Activated T-cell treated with anti-CD3 and anti-CD28 coated beads for 1 hour (primary cell): ENCODE measurements around the gene OR10H1.
A peak's percentile ranks its signal among the peaks of the same experiment; 100 is the strongest.
"Not testable (repeated sequence)": the region's sequence is repeated elsewhere in the genome, so short reads cannot be mapped to it uniquely, and the experiment has no call there.

Experiments used
- DNase-seq: peaks from one replicate; pipeline ENCODE4 v3.0.0-alpha.2; 2020; ENCODE audit warnings: low read depth

The OR10H1 gene

GRCh38 chr19:15828611-15829305, 13.3 kb upstream of the OR10H1 start:
- DNase-seq, result not testable (repeated sequence)

- no peak for DNase-seq
Observed at GRCh38 chr19:15828121-15828610, 12.7 kb upstream of the OR10H1 start.

GRCh38 chr19:15825753-15826152, 10.3 kb upstream of the OR10H1 start:
- DNase-seq, result no peak

GRCh38 chr19:15820646-15821045, 5.2 kb upstream of the OR10H1 start:
- no peak for DNase-seq

- no peak for DNase-seq
Observed at GRCh38 chr19:15813916-15814315, 1.5 kb downstream of the OR10H1 start.

- DNase-seq, result peak; percentile 20
Observed at GRCh38 chr19:15812060-15812722, 3.3 kb downstream of the OR10H1 start.

DNA sequence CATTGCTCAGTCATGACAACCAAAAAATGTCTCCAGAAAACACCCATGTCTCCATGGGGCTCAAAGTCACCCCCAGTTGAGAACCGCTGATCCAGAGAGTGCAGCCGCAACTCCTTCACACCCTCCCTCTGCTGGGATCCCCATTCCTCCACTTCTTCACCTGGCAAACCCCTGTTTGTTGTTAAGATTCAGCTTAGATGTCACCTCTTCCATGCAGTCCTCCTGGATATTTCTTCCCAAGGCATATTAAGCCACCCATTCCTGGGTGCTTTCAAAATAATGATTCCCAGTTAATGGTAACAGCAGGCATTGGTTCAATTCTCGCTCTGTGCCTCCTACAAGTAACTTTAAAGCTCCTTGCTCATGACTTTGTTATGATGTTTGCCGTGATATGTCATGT, 4.0 kb downstream of the OR10H1 start:
- no peak for DNase-seq

DNA sequence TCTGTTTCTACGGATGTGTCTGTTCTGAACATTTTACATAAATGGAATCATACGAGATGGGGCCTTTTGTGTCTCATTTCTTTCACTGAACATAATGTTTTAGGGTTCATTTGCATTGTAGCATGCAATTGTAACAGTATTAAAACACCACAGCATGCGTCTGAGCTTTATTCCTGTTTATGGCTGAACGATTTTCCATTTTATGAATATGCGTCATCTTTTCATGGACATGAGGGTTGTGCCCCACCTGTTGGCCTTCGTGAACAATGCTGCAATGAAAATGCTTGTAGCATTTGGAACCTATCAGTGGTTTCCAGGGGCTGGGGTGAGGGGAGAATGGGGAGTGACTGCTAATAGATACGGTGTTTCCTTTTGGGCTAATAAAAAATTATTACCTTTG, 5.1 kb downstream of the OR10H1 start:
- no peak for DNase-seq

GRCh38 chr19:15794279-15794678, 21.2 kb downstream of the OR10H1 start:
- not testable (repeated sequence) for DNase-seq

- DNase-seq, result no peak
Observed at GRCh38 chr19:15790096-15790495, 25.4 kb downstream of the OR10H1 start.

- DNase-seq, result no peak
Observed at GRCh38 chr19:15788594-15789270, 26.7 kb downstream of the OR10H1 start.

DNA sequence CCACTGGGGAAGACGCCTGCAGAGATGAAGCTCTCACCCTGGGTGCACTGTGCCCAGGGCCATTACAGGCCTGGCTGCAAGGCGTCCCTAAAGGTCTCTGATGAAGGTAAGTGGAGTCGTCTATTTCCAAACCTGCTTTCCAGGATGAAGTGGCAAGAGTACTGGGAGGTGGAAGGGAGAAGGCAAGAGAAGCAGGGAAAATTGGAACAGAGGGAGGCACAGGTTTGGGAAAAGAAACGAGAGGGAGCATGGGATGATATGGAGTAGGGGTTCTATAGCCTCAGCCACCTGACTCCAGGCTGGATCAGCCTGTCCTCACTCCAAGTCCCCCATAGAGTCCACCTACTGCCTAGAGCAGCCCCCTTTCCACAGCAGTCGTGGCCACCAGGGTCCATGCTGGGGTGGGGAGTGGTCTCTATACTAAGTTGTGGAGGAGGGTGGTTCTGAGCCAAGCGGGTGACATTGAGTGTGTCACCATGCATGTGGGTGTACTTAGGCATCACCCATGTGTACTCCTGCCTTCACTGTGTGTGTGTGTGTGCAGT, 27.8 kb downstream of the OR10H1 start, which contains the start of gene OR10H5:
TSS of gene OR10H5 (plus strand) at position 51 of the 545 bp plus-strand sequence. CDS start 6,388 bp downstream, outside the sequence.
- no peak for DNase-seq

- DNase-seq, result not testable (repeated sequence)
Observed at GRCh38 chr19:15782896-15783295, 32.6 kb downstream of the OR10H1 start.

DNA sequence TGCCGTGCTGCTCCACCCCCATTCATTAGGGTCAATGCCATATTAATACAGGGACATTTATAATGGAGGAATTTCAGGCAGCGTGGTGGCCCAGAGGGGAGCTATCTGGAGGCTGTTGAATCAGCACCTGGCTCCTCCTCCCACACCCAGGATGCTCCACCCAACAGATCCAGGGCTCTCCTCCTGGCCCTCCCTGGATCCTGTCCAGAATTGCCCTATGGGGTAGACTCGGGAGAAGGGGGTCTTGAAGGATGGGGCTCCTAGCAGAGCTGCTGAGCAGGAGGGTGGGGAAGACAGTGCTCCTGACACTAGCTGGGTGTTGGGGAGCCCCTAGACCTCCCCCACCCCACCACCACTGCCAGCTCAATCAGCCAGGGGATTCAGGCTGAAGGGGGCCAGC, 33.3 kb downstream of the OR10H1 start:
- no peak for DNase-seq

DNA sequence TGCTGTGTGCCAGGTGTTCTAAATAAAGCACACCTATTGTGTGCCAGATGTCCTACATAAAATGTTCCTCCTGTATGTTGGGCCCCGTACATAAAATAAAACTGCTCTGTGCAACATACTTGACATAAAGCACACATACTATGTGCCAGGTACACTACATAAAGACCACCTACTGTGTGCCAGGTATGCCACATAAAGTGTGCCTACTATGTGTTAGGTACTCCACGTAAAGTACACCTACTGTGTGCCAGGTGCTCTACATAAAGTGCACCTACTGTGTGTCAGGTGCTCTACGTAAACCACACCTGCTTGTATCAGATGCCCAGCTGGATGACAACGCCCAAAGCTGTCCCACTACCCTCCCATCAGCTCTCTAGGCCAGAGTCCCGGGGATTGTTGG, 33.8 kb downstream of the OR10H1 start:
- no peak for DNase-seq

DNA sequence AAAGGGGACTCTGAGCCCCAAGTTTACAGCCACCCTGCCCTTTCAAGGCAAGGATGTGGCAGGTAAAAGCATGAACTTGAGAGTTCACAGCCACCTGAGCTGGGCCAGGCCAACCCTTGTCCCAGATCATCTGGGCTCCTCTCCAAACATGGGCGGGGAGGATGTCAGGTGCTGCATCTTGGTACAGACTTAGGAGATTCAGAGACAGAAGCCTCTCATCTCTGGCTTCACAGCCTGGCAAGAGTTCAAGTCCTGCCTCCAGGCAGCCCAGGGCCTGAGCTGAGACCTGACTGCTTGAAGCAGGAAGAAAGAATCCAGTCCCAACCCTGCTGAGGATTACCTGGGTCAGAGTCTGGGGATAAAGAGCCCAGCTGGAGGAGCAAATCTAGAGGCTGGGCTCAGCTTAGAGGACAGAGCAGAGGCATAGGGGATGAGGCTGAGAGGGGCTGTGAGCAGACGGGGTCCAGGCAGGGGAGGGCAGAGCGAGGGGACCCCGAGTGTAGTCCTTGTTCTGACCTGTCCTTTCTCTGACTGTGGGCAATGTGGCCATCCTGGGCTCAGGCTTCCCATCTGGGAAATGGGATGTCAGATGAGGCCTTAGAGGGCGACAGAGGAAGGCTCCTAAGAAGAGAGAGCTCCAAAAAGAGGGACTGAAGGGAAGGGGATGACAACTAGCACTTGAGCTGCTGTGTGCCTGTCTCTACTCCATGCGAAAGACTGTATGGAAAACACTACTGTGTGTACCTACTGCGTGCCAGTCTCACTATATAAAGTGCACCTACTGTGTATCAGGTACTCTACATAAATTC, 34.6 kb downstream of the OR10H1 start:
- DNase-seq, result no peak

DNA sequence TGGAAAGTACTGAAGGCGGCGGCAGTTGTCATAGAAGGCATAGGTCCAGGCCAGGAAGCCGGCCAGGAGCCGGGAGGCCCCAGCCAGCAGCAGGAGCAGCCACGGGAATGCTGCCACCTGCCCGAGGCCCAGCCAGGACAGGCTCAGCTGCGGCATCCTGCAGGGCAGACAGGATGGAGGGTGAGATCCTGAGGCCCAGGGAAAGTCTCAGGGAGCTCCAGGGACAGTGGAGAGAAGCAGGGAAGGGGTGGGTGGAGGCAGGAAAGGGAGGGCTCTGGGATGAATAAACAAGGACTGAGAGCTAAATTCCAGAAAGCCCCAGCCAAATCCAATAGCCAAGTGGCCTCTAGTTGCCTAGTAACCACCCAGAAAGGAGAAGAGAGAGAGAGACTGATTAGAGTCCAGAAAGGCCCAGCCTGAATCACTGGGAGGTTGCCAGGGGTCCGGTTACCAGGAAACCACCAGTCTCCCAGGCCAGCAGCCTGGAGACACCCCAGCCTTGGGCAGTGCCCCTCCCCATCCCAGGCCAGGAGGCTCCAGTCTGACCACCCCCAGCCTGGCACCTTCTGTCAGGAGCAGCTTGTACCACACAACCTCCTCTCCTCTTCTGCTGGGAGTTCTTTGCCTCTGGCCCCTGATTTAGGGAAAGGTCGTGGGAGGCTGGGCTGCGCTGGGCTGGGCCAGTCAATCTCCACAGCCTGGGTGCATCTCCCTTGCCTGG, 35.5 kb downstream of the OR10H1 start:
- DNase-seq, result no peak

DNA sequence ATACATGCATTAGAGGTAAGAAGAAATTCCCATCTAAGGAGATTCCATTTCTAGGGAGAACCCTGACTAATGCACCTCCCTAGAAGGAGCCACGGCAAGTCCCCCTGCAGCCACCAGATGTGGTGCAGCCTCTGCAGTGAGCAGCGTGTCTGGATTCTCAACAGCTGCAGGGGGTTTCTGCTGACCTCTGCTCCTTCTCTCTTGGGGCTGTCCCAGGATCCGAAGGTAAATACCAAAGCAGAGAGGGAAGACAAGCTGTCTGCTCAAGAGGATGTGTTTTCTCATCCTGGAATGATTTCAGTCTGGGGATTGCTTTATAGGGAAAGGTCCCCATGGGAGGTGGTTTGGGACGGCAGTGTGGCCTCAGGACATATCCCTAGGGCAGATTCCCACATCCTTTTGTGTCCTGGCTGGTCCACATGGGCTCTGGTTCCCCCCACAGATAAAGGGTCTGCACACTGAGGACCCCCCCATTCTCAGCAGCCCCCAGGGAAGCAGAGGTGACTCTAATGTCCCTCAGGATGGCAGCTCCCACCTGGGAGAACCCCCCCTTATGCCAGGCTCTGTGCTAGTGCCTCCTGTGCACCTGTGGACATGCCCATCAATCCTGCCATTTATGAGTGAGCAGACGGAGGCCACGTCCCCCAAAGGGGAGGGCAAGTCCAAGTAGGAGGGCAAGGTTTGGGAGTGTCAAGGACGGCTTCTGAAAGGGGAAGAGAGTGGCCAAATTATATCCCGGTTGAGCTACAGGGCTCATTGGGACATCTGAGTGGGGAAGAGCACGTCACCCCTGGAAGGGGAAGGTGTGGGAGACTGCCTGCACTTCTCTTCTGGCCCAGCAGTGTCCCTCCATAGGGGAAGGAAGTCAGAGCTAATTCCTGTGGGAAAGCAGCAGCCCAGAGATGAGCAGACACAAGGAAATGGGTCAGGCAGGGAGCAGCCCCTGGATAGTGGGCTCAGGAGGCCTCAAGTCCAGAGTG, 38.2 kb downstream of the OR10H1 start:
- DNase-seq, result no peak

- no peak for DNase-seq
Observed at GRCh38 chr19:15776264-15776663, 39.2 kb downstream of the OR10H1 start.

DNA sequence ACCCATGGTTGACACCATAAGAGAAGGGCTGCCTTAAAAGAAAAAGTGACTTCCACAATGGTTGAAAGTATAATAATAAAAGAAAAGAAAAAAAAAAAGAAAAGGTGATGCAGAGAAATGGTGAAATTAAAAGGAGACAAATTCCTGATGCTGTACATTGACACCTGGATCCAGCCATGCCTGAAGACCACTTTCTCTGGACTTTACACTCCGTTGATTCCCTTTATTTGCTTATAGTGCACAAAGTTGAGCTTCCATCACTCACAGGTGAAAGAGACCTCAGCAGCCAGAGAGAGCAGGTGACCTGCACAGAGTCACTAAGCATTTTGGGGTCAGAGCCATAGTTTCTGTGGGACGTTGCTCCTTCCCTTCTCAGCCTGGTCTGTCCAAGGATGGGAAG, 40.2 kb downstream of the OR10H1 start:
- no peak for DNase-seq
